Left ventricle myocardium superior (tissue), 1 donor: Measurements from ENCODE around the gene TEDC2. TPM values are rescaled to one million over a fixed set of nuclear protein-coding genes. Genes with fewer than 3 reads are reported as not detected.
"Not testable (repeated sequence)": the region's sequence is repeated elsewhere in the genome, so short reads cannot be mapped to it uniquely, and the experiment has no call there.

Experiments
- ATAC-seq: fragments of 200-7000 bp; cut with Tn5 transposase; one replicate; pipeline ENCODE4 v1.9.1; 2020; ENCODE audit warnings: mild to moderate bottlenecking, moderate library complexity
- DNase-seq: peaks from one replicate; pipeline ENCODE4 v3.0.0-alpha.2; 2020
- intact Hi-C: fragments of 100-400 bp; cut with micrococcal nuclease; formaldehyde crosslinking; loops from one replicate; pipeline ENCODE4 v1.11.0; 2022
- total RNA-seq: library from RNA; stranded (reverse); fragmentation: NEBNext Ultra II Directional; extraction: Animal tissue kit (Norgen Biotek cat#: 25700); gene quantifications from one replicate; pipeline ENCODE4 v1.2.1, GENCODE V29; 2021
- donor health status: DM: no; HTN: yes; CAD: no; lungs with severe emphysema.

The TEDC2 gene
- total RNA-seq, 1 donor from 2014 or later, result 0.67 TPM

DNA sequence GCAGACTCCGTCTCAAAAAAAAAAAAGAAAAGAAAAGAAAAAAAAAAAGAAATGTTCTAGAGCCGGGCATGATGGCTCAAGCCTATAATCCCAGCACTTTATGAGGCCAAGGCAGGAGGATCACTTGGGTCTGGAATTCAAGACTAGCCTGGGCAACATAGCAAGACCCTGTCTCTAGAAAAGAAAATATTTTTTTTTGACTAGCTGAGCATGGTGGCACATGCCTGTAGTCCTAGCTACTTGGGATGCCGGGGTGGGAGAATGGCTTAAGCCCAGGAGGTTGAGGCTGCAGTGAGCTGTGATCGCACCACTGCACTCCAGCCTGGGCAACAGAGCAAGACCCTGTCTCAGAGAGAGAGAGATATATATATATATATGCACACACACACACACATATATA lies 24.7 kb upstream of the TEDC2 start:
- ATAC-seq, DNase-seq, intact Hi-C loops: not testable (repeated sequence)

DNA sequence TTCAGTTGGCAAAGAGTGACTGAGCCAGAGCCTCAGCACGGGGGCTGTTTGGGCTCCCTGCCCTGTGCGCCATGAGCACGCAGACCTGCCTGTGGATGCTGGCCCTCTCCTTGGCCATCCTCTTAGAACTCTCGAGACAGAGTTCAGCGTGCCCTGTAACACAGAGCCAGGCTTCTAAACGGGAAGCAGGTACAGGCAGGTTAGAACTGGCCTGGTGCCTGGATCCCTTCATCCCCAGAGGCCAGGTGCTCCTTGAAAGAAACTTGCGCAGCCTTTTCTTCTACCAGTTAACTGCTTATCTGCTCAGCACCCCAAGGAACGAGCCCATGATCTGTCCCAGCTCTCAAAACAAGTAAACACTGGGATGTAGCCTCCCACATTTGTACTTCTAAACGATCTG lies 23.8 kb upstream of the TEDC2 start:
- intact Hi-C loops, result no loop called here

DNA sequence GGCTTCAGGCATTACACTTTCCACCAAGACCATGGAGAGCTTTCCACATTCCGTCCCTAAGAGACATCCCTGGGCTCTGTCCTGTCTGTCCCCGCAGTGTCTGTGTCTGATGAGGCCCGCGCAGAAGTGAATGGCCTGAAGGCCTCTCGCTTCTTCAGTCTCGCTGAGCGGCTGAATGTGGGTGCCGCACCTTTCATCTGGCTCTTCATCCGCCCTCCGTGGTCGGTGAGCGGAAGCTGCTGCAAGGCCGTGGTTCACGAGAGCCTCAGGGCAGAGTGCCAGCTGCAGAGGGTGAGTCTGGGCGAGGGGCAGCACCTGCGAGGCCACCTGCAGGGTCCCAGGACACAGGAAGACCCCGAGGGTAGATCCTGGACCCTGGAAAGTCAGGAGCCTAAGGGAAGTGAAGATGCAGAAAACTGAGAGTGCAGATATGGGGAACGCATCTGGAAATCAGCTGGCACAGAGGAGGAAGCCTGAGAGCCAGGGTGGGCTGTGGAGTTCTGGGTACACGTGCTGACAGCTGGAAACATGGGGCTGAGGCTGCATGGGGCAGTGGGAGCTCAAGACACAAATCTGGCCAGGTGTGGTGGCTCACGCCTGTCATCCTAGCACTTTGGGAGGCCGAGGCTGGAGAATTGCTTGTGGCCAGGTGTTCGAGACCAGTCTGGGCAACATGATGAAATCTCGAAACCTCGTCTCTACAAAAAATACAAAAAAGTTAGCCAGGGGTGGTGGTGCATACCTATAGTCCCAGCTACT lies 22.7 kb upstream of the TEDC2 start:
- ATAC-seq (no peak), DNase-seq (no peak)
- intact Hi-C loops, result no loop called here

More for the DNA sequence above, 23.8 kb upstream of the TEDC2 start:
- ATAC-seq (no peak), DNase-seq (no peak)

DNA sequence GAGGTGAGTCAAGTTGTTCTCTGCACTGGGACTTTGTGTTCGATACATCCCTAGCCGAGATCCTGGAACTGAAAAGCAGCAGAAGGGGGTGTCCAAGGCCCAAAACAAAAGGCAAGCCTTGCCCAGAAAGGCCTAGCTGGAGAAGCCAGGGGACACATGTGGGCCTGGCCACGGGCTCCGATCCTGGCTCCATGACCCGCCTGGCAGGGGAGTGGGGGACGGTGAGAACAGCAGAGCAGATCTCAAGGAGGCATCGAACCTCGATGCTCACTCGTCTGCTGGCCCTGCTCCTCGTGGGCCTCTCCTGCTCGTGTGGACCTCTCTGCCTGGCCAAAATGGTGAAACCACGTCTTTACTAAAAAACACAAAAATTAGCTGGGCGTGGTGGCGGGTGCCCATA lies 21.8 kb upstream of the TEDC2 start:
- no peak for ATAC-seq
- DNase-seq, result no peak
- intact Hi-C loops, result no loop called here

DNA sequence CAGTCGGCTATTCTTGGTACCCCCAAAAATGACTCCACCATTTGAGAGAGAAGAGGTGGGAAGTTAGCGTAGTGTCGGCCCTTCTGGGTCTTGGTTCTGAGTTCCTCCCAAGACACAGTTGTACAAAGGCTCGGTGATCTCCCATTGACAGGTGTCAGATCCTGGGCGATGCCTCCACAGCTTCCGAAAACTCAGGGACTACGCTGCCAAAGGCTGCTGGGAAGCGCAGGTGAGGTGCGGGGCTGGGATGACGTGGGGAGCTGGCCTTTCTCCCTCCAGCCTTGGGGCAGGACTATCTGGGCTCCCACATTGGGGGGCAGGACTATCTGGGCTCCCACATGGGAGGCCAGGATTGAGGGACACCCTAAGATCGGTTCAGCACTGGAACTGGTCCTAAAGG lies 20.3 kb upstream of the TEDC2 start:
- intact Hi-C loops, result no loop called here
- ATAC-seq (no peak), DNase-seq (no peak)

DNA sequence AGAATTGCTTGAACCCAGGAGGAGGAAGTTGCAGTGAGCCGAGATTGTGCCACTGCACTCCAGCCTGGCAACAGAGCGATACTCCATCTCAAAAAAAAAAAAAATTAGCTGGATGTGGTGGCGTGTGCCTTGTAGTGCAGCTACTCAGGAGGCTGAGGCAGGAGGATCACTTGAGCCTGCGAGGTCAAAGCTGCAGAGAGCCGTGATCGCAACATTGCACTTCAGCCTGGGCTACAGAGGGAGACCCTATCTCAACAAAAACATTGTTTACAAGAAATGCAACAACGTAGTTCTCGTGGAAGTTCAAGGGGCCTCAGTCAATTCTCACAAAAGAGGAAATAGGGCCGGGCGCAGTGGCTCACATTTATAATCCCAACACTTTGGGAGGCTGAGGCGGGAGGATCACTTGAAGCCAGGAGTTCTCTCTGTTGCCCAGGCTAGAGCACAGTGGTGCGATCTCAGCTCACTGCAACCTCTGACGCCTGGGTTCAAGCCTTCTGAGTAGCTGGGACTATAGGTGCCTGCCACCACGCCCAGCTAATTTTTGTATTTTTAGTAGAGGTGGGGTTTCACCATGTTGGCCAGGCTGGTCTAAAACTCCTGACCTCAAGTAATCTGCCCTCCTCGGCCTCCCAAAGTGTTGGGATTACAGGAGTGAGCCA lies 18.6 kb upstream of the TEDC2 start:
- intact Hi-C loops, ATAC-seq, DNase-seq: not testable (repeated sequence)

DNA sequence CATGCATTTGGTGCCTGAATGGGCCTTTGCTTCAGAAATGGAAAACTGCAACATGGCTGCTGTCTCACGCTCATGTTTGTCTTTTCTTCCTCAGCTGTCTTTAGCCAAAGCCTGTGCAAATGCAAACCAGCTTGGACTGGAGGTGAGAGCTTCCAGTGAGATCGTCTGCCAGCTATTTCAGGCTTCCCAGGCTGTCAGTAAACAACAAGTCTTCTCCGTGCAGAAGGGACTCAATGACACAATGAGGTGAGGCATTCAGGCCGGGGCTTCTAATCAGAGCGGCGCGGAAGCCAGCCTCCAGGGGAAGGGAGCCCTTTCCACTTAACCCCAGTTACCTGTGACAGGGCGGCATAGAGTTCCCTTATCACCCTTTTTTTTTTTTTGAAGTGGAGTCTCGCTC lies 16.4 kb upstream of the TEDC2 start:
- DNase-seq (no peak), ATAC-seq (no peak)
- intact Hi-C loops, result no loop called here

DNA sequence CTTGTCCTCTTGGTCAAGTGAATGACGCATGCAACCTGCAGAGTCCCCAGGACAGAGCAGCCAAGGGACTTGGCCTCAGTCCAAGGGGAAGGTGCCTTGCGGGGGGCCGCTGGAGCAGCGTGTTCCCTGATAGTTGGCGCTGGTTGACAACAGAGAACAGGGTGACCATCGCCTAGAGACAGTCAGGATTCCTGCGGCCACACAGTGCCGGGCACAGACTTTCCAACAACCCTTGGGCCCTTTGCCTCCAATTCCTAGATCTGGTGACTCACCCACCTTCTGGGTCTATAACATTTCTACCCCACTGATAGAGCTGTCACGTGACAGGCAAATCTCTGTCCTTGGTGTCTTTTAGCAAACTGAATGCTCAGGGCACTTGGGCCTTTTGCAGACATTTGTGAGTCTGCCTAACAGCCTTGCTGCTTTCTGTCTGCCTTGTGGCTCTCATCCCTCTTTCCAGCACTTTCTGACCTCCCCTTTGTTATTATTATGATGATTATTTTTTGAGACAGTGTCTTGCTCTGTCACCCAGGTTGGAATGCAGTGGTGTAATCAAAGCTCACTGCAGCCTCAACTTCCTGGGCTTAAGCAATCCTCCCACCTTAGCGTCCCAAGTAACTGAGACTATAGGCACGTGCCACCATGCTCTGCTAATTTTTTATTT lies 11.9 kb upstream of the TEDC2 start:
- no peak for DNase-seq
- intact Hi-C loops, result no loop called here
- ATAC-seq, result no peak

DNA sequence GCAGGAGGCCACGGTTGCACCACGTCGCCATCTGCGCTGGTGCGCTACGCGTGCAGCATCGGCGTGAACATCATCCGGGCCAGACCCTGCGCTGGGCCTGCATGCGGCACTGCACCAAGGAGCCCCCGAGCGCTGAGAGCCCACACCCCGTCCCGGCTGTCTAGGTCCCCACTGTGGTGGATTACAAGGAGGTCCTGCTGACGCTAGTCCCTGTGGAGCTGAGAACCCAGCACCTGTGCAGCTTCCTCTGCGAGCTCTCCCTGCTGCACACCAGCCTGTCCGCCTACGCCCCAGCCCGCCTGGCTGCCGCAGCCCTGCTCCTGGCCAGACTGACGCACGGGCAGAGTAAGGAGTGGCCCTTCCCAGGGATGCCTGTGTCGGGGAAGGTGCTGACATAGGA lies 10.8 kb upstream of the TEDC2 start:
- no peak for ATAC-seq
- intact Hi-C loops, result no loop called here
- no peak for DNase-seq

DNA sequence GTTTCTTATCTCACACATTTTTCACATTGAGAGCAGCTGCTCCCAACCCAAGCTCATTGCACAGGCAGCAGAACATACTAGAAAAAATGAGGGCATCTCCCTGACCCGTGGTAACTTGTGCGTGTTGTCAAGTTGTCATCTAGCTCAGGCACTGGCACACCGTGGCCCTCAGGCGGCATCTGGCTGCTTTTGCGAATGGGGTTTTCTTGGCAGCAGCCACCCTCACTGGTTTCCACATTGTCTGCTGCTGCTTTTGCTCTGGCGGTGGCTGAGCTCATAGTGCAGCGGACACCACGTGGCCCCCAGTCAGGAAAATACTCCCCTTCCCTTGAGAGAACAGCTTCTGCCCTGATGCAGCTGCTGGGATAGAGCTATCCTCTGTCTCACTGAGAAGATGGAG lies 9.4 kb upstream of the TEDC2 start:
- DNase-seq (no peak), ATAC-seq (no peak)
- intact Hi-C loops, result no loop called here

DNA sequence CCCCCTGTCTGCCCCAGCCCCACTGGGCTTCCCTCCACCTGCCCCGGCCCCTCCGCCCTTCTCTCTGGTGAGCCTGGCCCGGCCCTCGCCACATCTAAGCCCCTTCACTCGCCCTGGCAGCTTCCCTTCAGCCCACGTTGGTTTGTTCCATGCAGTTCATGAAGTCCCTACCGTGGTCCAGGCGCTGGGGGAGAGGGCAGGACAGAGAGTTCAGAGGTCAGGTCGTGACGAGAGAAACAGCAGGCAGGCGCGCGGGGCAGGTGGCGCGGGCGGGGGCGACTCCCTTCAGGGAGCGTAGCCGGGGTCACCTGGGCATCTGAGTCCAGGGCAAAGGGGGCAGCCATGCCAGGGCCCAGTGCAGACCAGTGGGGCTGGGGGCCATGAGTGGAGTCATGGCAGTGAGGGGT lies 8.9 kb upstream of the TEDC2 start:
- intact Hi-C loops, result no loop called here
- no peak for DNase-seq
- no peak for ATAC-seq

DNA sequence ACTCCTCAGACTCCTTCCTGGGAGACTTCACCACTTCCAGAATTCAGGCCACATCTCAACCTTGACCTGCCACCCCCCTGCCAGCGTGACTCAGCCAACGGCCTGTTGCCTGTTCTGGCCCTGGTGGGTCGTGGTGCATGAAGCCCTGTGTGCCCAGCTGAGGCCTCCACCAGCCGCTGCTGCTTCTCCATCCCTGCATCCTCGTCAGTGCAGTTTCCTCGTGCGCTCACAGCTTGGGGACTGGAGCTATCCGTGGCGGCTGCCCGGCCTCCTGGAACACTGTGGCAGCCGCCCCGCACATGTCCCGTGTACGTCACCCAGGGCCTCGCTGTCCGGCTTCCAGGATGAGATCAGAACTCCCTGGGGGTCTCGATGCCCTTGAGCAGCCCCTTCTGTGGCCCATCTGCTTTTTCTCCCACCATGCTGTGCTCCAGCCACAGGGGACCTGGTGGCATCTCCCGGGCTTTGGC lies 8.0 kb upstream of the TEDC2 start:
- ATAC-seq (no peak), DNase-seq (no peak)
- intact Hi-C loops, result no loop called here

DNA sequence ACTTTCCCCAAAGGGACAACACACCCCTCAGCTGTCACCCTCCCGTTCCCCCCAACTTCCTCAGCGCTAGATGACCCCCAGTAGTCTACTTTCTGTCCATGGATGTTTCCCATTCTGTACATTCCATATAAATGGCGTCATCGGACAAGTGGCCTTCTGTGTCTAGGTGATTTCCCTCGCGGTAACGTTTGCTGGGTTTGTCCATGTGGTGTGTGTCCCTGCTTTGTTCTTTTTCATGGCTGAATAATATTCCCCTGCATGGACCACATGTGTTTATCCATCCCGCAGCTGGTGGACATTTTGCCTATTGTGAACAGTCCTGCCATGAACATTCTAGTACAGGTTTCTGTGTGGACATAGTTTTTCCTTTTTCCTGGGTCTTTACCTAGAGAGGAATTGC lies 7.3 kb upstream of the TEDC2 start:
- intact Hi-C loops, result no loop called here
- ATAC-seq, result no peak
- DNase-seq, result no peak

DNA sequence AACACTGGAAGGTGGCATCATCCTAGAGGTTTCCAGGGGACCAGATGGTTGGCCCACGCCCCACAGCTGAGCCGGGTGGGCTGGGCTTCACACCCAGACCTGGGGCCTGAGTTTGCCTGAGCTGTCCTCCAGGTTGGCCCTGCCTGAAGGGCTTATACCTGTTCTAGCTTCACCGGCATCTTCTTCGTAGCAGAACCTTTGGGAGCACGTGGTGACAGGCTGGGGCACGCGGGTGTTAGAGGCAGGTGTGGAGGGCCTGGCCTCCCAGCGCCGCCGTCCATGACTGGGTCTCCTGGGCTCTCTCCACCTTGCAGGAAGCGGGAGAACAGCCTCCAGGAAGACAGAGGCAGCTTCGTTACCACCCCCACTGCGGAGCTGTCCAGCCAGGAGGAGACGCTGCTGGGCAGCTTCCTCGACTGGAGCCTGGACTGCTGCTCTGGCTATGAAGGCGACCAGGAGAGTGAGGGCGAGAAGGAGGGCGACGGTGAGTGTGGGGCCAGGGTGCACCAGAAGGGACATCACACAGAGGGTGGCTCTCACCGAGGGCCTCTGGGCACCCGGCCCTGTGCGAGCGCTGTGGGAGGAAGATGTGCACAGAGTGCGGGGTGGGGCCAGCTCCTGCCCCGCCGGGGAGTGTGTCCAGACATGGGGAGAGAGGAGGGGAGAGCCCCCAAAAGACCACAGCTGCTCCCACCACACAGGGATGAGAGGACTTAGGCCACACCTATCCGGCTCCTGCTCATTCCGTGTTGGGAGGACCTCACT lies 4.6 kb upstream of the TEDC2 start:
- ATAC-seq (no peak), DNase-seq (no peak)
- intact Hi-C loops, result no loop called here

DNA sequence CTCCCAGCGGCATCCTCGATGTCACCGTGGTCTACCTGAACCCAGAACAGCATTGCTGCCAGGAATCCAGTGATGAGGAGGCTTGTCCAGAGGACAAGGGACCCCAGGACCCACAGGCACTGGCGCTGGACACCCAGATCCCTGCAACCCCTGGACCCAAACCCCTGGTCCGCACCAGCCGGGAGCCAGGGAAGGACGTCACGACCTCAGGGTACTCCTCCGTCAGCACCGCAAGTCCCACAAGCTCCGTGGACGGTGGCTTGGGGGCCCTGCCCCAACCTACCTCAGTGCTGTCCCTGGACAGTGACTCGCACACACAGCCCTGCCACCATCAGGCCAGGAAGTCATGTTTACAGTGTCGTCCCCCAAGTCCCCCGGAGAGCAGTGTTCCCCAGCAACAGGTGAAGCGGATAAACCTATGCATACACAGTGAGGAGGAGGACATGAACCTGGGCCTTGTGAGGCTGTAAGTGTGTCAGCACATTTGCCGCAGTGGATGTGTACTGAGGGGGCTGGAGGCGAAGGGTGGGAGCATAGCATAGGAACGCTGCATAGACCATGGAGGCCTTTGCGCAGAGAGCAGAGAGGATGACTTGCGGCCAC lies 3.3 kb upstream of the TEDC2 start:
- no peak for ATAC-seq
- intact Hi-C loops, result no loop called here
- no peak for DNase-seq

DNA sequence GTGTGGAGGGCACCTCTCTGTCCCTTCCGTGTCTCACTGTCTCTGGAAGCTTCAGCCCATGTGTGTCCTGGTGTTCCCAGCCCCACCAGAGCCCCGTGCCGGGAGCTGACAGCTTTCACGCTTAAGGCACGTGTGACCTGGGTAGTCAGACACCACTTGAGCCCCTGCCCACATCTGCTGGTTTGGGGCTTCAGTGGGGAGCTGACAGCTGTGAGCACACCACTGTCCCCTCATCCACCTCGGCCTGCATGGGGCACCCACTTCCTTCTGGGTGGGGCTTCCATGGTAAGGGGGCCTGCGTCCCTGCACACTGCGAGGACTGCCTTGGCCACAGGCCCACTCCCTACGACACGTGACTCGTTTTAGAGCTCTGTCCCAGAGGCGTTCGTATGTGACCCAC lies 2.6 kb upstream of the TEDC2 start:
- DNase-seq, result no peak
- ATAC-seq, result no peak
- intact Hi-C loops, result no loop called here

DNA sequence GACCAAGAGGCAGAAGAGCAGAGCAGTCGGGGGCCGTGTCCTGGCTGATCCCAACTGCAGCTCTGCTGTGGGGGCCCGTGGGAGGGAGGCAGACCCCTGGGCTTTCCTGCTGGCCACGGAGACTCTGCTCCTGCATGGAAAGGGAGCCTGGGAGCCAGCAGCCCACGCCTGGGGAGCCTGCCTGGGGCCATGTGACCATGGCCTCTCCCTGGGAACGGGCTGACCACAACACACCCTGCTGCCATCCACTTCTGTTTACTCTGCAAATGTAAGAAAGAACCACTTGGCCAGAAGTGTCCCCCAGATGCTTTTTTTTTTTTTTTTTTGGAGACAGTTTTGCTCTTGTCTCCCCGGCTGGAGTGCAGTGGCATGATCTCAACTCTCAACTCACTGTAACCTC lies 2.0 kb upstream of the TEDC2 start:
- DNase-seq, result no peak
- intact Hi-C loops, result no loop called here
- ATAC-seq, result no peak

DNA sequence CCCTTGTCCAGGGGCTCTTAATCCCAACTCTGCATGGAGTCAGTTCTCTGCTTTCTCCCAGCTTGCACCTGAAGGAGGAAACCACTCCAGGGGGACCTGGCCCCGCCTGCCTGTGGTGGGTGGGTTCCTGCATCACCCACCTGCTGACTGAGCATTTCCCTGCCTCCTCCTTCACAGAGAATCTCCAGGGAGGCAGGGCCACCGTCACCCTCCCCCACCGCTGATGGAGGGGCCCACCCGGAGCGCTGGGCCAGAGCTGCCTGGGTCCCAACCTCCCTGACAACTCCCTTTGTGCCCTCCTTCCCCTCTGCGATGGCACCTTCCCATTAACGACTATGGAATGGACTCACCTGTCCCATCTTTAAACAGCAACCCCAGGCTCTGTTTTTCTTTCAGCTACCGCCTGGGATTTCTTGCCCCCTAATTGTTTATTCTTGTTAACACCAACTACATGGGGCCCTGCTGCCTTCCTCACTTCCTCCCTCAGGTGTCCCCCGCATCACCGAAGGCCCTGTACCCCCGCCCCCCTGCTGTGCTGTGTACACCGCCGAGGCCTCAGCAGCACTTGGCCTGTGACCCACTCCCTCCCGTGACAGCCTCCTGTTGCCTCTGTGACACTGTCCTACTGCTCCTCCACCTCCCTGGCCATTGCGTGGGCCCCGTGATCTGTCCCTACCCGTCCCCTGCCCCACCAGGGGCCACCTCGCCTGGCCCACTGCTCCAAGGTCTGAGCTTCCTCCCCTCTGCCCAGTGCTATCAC lies 842 bp upstream of the TEDC2 start:
- DNase-seq (no peak), ATAC-seq (peak; percentile 2)
- intact Hi-C loops, result no loop called here

DNA sequence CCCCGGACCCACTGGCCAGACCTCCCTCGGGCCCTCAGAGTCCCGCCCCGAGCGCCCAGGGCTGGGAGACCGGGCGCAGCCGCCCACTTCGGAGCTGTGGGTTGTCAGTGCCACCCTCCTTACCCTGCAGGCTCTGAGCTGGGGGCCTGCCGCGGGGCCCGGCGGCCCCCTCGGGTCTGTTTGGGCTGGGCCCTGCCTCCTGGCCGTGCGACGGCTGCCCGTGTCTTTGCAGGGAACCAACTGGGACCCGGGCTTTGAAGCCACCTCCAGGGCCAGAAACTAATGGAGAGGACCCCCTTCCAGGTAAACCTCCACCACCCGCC lies 443 bp downstream of the TEDC2 start:
- no peak for ATAC-seq
- DNase-seq, result no peak
- intact Hi-C loops, result no loop called here
